Measurements from ENCODE around the gene NAALADL2.

GRCh38 chr3:175430983-175431773 is 572.0 kb downstream of the NAALADL2 start:
- TF ChIP-seq CTCF (conservative IDR thresholded peaks at IDR 0.05; ENCODE audit: low read depth, low read length) (no peak), EZH2 (IDR thresholded peaks at IDR 0.05; ENCODE audit: low read length, unreplicated experiment) (no peak)
